GM10266 (cell line): Measurements from ENCODE around the gene FAM120AOS.
"Not testable (repeated sequence)": the region's sequence is repeated elsewhere in the genome, so short reads cannot be mapped to it uniquely, and the experiment has no call there.

Experiments
- DNase-seq: peaks from one replicate; pipeline ENCODE4 v3.0.0; 2012; ENCODE audit errors: extremely low spot score
- CTCF ChIP-seq: IDR thresholded peaks from 2 replicates; pipeline ENCODE4 v1.5.1; 2012; ENCODE audit warnings: mild to moderate bottlenecking, low read depth; ENCODE audit not compliant: control insufficient read depth, insufficient read depth; ENCODE audit errors: missing control alignments

The FAM120AOS gene

GRCh38 chr9:93440896-93441580 is 12.3 kb downstream of the FAM120AOS start:
- no peak for DNase-seq
- no peak for TF ChIP-seq CTCF

GRCh38 chr9:93439301-93439700 is 14.1 kb downstream of the FAM120AOS start:
- not testable (repeated sequence) for DNase-seq

GRCh38 chr9:93437996-93438395 is 15.4 kb downstream of the FAM120AOS start:
- no peak for DNase-seq
- no peak for TF ChIP-seq CTCF

GRCh38 chr9:93436655-93437407 is 16.6 kb downstream of the FAM120AOS start:
- no peak for TF ChIP-seq CTCF
- DNase-seq: no peak

GRCh38 chr9:93436218-93436617 is 17.2 kb downstream of the FAM120AOS start:
- no peak for DNase-seq
- TF ChIP-seq CTCF: no peak

- no peak for DNase-seq
- no peak for TF ChIP-seq CTCF
Measured at GRCh38 chr9:93435386-93435785, 18.0 kb downstream of the FAM120AOS start.

- TF ChIP-seq CTCF: no peak
- no peak for DNase-seq
Measured at GRCh38 chr9:93434056-93434455, 19.3 kb downstream of the FAM120AOS start.
